ENCODE measurements around the gene MAGI1.

MAGI1 gene

DNA sequence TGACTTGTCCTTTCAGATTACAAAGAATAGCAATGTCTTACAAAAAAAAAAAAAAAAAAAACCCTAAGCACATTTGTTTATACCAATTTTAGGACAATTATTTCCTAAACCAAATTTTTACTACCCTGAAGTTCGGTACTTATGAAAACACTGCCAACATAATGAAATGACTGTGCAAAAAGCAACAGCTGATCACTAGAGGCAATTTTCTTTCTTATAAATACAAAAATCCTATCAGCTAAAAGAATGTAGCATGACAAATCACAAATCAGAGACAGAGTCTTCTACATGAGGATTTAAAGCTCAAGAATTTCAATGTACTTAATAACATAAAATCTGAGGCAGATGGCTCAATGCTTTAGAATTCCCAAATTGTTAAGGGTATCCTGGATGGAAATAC is 191.8 kb downstream of the MAGI1 start:
- DNase-seq (ENCODE audit: low read depth in 1 of 2, low spot score in 1 of 2): no peak

DNA sequence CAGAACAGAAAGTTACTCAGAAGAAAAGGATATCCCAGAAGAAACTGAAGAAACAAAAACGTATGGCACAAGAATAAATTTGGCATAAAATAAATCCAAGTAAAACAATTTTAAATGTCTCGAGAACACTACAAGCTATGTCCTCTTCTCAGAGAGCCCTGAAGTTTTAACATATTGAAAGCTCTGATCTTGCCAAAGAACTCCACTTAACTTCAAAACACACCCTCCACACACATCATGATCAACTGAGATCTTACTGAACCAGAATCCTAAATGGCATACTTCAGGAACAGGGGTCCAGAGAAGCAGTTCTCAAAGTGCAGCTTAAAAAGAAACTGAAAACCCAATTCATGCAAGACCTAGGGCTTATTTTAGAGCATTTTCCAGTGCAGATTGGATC is 194.3 kb downstream of the MAGI1 start:
- DNase-seq (ENCODE audit: low read depth in 1 of 2, low spot score in 1 of 2): no peak

DNA sequence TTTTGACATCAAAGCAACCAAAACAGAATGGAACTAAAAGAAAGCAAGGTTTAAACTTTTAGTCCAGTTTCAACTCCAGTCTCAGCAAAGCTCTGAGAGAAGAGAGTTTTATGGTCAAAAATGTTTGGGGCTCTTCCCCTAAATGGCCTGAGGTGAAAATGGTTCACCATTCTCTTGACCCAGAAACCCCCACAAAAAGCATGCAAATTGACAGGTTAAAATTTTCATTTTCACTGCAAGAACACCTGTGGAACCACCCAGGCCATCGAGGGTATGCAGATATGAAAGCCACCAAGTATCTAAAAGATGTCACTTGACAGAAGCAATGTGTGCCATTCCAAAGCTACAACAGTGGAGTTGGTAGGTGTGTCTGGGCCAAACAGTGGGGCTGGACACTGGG is 195.0 kb downstream of the MAGI1 start:
- DNase-seq (ENCODE audit: low read depth in 1 of 2, low spot score in 1 of 2): no peak

DNA sequence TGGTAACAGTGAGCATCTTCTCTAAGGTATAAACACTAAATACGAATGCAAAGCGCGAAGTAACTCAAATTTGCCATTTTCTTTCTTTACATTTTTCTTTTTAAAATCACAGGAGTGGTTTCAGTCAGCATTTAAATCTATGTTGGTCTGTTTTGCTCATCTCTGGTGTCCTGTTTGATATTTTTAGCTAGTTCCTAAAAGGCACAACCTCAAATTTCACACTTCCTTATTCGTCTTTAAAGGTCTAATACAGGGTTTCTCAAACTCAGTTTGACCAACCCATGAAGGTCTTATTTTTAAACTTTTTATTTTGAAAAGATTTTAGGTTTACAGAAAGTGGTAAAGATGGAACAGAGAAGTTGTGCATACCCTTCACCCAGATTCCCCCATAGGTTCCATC is 201.1 kb downstream of the MAGI1 start:
- DNase-seq (ENCODE audit: low read depth in 1 of 2, low spot score in 1 of 2): no peak

DNA sequence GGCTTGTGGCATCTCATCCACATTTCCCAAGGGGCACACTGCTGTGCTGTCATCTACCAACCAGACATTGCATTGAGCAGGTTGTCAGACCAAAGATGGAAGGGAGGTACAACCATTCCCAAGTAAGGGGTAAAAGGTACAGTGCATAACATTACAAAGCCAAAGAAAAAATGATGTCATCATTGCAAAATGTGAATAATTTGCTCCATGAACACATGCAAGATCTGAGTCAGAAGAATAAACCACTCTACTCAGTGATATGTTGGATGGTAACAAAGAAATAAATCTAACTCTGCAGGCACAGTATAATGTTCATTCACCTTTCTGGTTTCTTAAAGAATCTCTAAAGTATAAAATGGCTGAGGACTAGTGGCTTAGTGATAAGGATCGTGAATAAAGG is 202.7 kb downstream of the MAGI1 start:
- no peak for DNase-seq (ENCODE audit: low read depth in 1 of 2, low spot score in 1 of 2)

DNA sequence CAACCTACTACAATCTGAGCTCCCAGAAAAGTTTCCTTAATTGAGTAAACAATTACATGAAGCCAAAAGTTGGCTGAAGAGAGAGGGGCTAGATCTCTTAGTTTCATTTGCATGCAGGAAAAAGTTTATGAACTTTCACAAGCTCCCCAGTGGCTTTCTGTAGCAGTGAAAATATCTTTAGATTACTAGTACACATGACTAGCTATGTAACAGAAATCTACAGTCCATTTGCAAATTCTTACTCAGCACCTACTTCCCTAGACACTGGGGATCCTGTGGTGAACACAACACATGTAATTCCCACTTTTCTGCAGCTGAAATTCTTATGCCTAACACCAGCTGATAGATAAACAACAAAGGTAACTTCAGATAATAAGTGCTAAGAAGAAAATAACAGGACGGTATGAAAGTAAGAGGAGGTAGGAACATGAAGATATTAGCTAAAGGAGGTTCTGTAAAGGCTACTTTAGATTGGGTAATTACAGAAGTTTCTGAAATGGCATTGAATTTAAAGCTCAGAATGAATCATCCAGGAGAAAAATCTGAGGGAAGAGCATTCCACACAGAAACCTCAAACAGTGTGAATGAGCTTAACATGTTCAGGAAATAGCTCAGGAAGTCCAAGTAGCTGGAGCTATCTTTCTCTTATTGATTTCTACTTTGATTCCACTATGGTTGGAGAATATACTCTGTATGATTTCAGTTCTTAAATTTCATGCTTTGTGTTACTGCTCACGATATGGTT is 204.8 kb downstream of the MAGI1 start:
- DNase-seq (ENCODE audit: low read depth in 1 of 2, low spot score in 1 of 2): no peak

DNA sequence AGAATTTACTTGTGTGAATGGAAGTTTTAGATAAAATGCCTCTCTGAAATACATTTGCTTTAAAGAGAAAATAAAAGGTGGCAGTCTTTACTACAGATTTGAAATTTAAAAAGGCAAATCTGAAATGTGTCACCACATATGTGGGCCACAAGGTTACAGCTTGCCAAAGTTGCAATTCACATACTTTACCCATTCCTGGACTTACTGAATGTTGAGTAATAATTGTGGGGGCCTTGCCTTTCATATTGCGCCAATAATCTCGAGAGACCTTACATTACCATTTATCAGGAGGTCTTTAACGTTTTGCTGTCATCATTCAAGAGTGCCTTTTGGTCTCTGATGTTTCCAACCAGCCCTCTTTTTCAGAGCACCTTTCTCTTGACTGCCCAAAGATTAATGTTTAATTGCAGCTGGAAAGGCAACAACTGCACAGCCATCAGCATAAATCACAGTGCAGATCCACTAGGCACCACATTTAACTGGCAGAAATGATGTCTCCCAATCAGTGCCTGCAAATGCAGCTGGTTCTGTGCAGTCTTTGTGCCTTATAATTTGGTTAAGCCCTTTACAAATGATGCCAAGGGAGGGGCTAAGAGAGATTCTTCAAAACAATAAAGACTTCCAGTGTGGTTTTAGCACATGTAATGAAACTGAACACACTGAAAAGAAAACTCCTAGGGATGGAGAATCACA is 206.8 kb downstream of the MAGI1 start:
- DNase-seq (ENCODE audit: low read depth in 1 of 2, low spot score in 1 of 2): no peak

DNA sequence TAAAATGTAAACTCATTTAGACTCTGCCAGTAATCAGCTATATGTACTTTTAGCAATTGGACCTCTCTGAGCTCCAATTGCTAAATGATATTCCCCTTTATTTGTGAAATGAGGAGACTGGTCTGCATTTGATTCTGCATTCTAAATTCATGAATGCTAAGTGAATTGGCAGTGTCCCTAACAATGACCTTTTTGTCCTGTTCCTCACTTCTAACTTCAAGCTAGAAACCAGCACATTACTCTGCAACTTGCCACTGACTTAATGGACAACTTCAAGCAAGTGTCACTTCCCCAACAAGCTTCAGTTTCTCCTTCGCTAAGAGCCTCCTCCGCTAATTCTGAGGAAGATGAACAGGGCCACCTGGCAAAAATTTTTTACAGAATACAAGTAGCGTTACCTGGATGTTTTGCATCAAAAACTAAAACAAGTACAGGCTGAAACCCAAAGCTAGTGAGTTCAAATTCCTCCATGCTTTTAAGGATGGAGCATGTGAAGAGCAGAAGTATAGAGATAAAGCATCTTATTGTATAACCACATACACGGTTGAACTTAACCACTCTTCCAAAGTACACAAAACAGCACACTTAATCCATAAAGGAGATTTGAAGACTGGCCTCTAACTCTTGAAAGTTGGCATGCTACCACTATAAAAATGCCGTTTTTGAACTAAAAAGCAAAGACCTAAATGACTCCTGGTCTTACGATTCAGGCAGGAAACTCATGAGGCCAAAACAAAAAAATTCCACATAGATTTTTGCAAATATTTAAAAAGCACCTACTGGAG is 207.6 kb downstream of the MAGI1 start:
- DNase-seq (ENCODE audit: low read depth in 1 of 2, low spot score in 1 of 2): no peak

DNA sequence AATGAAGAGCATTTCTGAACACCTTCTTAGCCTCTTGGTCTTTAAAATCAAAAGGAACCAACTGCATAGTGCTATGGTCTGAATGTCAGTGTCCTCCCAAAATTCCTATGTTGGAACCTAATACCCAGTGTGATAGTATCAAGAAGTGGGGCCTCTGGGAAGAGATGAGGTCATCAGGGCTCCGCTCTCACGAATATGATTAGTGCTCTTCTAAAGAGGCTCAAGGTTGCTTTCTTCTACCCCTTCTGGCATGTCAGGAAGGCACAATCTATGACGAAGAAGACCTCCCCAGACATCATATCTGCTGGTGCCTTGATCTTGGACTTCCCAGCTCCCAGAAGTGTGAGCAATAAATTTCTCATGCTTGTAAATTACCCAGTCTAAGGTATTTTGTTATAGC is 209.5 kb downstream of the MAGI1 start:
- no peak for DNase-seq (ENCODE audit: low read depth in 1 of 2, low spot score in 1 of 2)

DNA sequence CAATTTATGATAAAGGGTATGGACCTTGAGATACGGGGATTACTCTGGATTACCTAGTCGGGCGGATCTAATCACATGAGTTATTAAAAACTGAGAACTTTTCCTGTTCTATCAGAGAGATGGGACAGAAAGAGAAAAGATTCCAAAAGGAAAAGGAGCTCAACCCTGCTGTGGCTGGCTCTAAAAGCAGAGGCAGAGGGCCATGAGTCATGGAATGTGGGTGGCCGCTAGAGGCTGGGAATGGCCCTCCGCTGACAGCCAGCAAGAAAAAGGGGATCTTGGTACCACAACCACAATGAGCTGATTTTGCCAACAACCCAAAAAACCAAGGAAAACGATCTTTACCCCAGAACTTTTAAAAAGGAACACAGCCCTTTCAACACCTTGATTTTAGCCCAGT is 210.0 kb downstream of the MAGI1 start:
- no peak for DNase-seq (ENCODE audit: low read depth in 1 of 2, low spot score in 1 of 2)

DNA sequence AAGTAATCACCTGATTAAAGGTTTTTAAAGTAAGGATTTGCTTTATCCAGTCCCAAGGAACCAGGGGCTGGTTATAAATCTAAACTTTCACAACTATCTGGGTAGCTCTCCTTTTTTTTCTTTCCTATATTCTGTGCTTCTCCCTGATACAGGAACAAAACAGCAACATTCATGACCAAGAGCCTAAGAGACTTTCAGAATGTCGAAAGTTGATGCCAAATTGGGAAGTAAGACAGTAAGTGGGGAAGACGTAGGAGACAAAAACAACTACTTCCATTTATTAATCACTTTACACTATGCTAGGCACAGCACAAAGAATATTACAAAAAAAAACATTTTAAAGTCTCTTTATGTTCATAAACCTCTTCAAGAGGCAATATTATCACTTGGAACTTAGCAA is 211.6 kb downstream of the MAGI1 start:
- no peak for DNase-seq (ENCODE audit: low read depth in 1 of 2, low spot score in 1 of 2)

DNA sequence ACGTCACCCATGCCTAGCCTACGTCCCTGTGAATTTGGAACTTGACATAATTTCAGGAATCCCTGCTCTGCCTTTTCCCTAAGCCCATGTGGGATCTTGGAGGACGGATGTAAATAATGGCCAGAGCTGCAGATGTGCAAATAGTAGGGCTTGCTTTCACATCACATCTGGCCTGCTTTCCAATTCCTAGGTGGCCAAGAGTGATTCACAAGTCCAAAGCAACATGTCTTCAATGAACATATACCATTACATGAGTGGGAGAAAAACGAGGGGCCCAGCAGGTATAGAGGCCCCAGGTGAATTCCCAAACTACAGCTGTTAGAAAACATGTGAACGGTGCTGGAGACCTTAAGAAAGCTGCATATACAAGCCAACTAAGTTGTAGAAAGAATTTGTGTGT is 214.6 kb downstream of the MAGI1 start:
- DNase-seq (ENCODE audit: low read depth in 1 of 2, low spot score in 1 of 2): no peak

DNA sequence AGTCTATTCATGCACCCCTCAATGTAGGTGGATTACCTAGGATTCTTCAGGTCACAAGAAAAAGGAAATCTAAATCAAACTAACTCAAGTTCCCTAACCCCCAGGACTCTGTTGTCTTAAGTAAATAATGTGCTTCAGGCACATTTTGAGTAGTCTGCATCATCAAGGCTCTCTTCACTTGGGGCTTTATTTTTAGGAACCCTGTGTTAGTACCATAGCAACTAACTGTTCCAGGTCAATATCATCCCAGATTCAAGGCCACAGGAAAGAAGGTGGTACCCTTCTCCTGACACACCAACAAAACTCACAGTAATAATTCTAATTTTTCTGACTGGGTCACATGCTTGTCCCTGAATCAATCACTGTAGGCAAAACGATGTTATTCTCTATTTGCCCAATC is 218.1 kb downstream of the MAGI1 start:
- no peak for DNase-seq (ENCODE audit: low read depth in 1 of 2, low spot score in 1 of 2)

DNA sequence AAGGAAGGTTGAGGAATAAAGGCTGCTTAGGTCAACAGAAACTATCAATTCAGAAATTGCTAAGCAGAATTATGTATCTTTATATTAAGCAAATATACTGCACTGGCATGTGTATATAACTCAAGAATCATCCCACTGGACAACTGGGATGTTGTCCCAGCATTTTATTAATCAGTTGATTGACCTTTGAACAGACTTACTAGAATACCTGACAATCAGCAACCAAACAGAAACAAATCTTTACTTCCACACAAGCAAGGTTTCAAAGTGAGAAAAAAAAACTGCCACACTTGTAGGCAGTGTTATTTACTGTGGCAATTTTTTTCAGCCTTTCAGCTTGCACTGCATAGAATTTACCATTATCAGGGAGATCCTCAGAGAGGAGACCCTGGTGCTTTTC is 218.8 kb downstream of the MAGI1 start:
- no peak for DNase-seq (ENCODE audit: low read depth in 1 of 2, low spot score in 1 of 2)

DNA sequence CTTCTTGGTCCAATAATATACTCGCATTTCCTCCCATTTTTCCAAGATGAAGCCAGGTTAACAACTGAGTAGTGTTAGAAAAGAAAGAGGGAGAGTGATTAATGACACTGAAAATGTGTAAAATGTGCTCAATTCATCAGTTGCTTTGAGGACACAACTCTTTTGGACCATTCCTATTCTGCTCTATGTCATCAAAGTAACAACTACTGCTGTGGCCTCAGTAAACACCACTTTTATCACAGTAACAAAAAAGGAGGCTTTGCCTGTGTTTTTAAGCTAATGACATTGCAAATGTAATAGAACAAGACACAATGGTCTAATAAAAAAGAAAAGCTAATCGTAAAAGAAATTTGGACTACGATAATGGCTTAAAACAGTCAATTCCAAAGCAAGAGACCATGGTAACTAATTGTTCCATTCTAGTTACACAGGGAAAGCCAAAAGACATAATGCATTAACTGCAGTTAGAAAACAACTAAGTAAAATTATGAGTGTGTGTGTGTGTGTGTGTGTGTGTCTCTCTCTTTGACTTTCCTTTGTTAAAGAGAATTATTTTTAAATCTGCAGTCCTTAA is 221.1 kb downstream of the MAGI1 start:
- no peak for DNase-seq (ENCODE audit: low read depth in 1 of 2, low spot score in 1 of 2)

DNA sequence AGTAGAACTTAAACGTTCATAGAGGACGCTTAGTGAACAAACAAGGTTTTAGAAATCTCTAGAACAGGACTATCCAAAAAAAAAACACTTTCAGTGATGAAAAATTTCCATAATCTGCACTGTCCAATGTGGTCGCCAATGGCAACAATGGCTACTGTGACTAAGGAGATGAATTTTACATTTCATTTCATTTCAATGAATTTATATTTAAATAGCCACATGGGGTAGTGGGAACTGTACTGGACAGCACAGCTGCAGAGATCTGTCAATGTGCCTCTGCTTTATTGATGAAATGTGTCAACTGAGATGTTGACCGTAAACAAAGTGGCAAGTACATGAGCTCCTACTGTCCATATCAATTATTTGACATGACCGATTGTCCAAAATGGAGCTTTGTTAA is 222.5 kb downstream of the MAGI1 start:
- no peak for DNase-seq (ENCODE audit: low read depth in 1 of 2, low spot score in 1 of 2)

DNA sequence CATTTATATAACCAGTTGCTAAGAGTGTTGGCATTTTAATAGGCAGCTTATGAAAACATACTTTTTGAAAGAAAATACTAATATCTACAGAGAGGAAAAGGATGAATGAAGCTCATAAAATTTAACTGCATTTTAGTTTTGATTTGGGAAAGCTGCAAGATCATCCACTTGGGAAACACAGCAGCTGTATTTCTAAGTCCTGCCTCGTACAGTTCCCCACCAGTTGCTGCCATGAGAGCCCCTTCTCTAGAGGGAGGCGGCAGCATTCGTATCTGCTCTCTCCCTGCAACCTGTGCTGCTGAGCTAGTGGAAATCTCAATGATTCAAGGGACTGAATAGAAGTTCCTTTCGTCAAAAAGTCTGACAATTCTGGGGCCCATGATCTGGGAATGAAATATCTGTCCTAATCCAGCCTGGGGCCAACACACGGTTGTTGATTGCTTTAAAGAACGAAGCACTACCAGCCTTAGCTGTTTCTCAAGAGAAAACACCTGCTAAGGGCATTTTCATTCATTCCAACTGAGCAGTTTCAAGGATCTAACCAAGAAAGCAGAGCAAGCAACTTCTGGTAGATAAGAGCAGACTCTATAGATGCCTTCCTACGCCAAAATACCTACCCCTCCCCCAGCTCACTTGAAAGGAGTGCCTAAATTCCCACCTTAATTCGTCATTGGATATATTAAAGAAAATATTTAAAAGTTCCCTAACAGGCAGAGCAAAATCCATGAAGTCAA is 223.7 kb downstream of the MAGI1 start:
- DNase-seq (ENCODE audit: low read depth in 1 of 2, low spot score in 1 of 2): no peak

DNA sequence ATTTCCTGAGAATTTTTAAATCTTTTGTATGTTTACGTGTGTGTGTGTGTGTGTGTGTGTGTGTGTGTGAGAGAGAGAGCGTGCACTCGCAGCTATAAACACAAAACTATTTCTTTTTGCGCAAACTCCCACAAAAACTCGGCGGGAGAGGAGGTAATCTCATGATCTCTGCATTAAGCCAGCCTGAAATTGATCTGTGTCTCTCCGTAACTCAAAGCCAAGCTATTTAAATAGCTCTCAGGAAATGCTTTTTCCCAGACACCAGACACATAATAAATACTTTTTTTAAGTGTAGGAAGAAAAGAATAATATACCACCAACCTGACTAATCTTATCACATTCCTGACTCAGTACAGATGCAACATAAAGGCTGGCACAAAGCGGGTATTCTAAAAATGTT is 226.8 kb downstream of the MAGI1 start:
- no peak for DNase-seq (ENCODE audit: low read depth in 1 of 2, low spot score in 1 of 2)

DNA sequence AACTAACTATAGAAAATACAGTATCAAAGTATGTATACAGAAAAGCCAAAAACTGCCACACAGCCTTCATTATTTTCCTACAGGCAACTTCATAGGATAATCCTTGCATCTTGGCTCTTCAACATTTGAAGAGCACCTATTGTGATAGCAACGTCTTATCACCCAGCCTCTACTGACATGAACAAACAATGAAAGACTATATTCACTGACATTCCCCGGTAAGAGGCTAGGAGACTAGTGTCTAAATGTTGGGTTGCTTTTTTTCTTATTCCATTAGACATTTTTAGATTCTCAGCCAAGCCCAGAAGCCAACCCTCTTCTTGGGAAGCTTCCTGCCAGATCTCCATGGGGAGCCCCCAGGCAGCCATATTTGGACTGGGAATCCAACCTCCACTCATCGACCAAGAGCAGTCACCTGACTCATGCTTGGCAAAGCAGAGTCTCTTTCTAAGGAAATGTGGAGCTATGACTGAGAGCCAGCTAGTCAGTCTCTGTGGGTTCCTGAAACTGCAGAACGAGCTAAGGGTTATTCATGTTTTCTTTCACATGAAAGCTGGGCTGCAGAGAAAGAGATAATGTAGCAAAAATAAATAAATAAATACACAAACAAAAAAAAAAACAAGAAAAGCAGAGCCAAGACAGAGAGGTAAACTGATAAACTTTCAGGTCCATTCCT is 227.5 kb downstream of the MAGI1 start:
- no peak for DNase-seq (ENCODE audit: low read depth in 1 of 2, low spot score in 1 of 2)

DNA sequence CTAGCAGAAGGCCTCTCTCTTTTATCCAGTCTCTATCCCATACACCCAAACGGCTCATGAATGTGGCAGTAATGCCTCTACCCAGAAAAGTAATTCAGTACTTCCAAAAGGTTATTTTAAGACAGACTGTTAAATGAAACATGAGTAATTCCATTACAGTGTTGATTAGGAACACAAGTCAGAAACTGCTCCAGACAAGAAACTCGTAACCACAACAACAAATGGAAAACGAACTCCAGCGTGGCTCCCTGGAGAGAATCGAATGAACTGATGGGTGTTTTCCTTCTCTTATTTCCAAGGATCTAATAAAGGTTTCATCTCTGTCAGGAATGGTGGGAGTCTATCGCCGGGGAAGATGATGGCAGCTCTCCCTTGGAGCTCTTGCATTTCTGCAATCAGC is 228.4 kb downstream of the MAGI1 start:
- DNase-seq (ENCODE audit: low read depth in 1 of 2, low spot score in 1 of 2): no peak
